Measurements from ENCODE around the gene MAGI2. TPM values are rescaled to one million over a fixed set of nuclear protein-coding genes. Genes with fewer than 3 reads are reported as not detected.

MAGI2 gene
- total RNA-seq, 1 donor from 2014 or later: 2.5 TPM

GRCh38 chr7:78636727-78637126 lies 816.7 kb downstream of the MAGI2 start:
- TF ChIP-seq CTCF (IDR thresholded peaks at IDR 0.05; ENCODE audit: insufficient read depth, low read length, poor library complexity, severe bottlenecking): no peak
- DNase-seq (ENCODE audit: low read depth): no peak

GRCh38 chr7:78635026-78635793 lies 818.3 kb downstream of the MAGI2 start:
- no peak for DNase-seq (ENCODE audit: low read depth)
- H3K27me3 ChIP-seq (ENCODE audit: control insufficient read depth, insufficient read depth, low read length): no peaks in the 10 kb centered on the region
- TF ChIP-seq CTCF (IDR thresholded peaks at IDR 0.05; ENCODE audit: insufficient read depth, low read length, poor library complexity, severe bottlenecking): no peak
- no peak overlapping the region for H3K4me3 ChIP-seq (ENCODE audit: low read depth, low read length)
- no peaks in the 10 kb centered on the region for H3K36me3 ChIP-seq (ENCODE audit: control insufficient read depth, insufficient read depth, low read length)

More at GRCh38 chr7:78636727-78637126, 816.7 kb downstream of the MAGI2 start:
- Histone ChIP-seq H3K27me3 (ENCODE audit: control insufficient read depth, insufficient read depth, low read length) (no peaks in the 10 kb centered on the region), H3K4me3 (ENCODE audit: low read depth, low read length) (no peak overlapping the region), H3K36me3 (ENCODE audit: control insufficient read depth, insufficient read depth, low read length) (no peaks in the 10 kb centered on the region)

GRCh38 chr7:78634093-78634492 lies 819.4 kb downstream of the MAGI2 start:
- no peak for TF ChIP-seq CTCF (IDR thresholded peaks at IDR 0.05; ENCODE audit: insufficient read depth, low read length, poor library complexity, severe bottlenecking)
- Histone ChIP-seq H3K36me3 (ENCODE audit: control insufficient read depth, insufficient read depth, low read length) (no peaks in the 10 kb centered on the region), H3K4me3 (ENCODE audit: low read depth, low read length) (no peak overlapping the region), H3K27me3 (ENCODE audit: control insufficient read depth, insufficient read depth, low read length) (no peaks in the 10 kb centered on the region)
- no peak for DNase-seq (ENCODE audit: low read depth)

- DNase-seq (ENCODE audit: low read depth): no peak
- no peak for TF ChIP-seq CTCF (IDR thresholded peaks at IDR 0.05; ENCODE audit: insufficient read depth, low read length, poor library complexity, severe bottlenecking)
- no peaks in the 10 kb centered on the region for H3K36me3 ChIP-seq (ENCODE audit: control insufficient read depth, insufficient read depth, low read length)
- no peak overlapping the region for H3K4me3 ChIP-seq (ENCODE audit: low read depth, low read length)
- H3K27me3 ChIP-seq (ENCODE audit: control insufficient read depth, insufficient read depth, low read length): no peaks in the 10 kb centered on the region
Observed at GRCh38 chr7:78620920-78621319, 832.5 kb downstream of the MAGI2 start.

- DNase-seq (ENCODE audit: low read depth): no peak
- Histone ChIP-seq H3K36me3 (ENCODE audit: control insufficient read depth, insufficient read depth, low read length) (no peaks in the 10 kb centered on the region), H3K27me3 (ENCODE audit: control insufficient read depth, insufficient read depth, low read length) (no peaks in the 10 kb centered on the region), H3K4me3 (ENCODE audit: low read depth, low read length) (no peak overlapping the region)
- TF ChIP-seq CTCF (IDR thresholded peaks at IDR 0.05; ENCODE audit: insufficient read depth, low read length, poor library complexity, severe bottlenecking): no peak
Observed at GRCh38 chr7:78616539-78616938, 836.9 kb downstream of the MAGI2 start.

- DNase-seq (ENCODE audit: low read depth): no peak
- no peak overlapping the region for H3K4me3 ChIP-seq (ENCODE audit: low read depth, low read length)
- no peaks in the 10 kb centered on the region for H3K36me3 ChIP-seq (ENCODE audit: control insufficient read depth, insufficient read depth, low read length)
- TF ChIP-seq CTCF (IDR thresholded peaks at IDR 0.05; ENCODE audit: insufficient read depth, low read length, poor library complexity, severe bottlenecking): no peak
- no peaks in the 10 kb centered on the region for H3K27me3 ChIP-seq (ENCODE audit: control insufficient read depth, insufficient read depth, low read length)
Observed at GRCh38 chr7:78609281-78609680, 844.2 kb downstream of the MAGI2 start.

Measured in kidney epithelial cell (primary cell).